A549 (cell line): ENCODE measurements around the gene KCNJ6.

Experiments used
- FOSB ChIP-seq: fragments of 250-450 bp; sonication (Bioruptor Pico); IDR thresholded peaks from 2 replicates; pipeline ENCODE4 v1.5.0; 2020; ENCODE audit warnings: mild to moderate bottlenecking, moderate library complexity
- POLR2A ChIP-seq: IDR thresholded peaks from 2 replicates; pipeline ENCODE4 v1.6.1; 2012; ENCODE audit warnings: mild to moderate bottlenecking, low read length
- SREBF2 ChIP-seq: fragments of 450-650 bp; IDR thresholded peaks from 2 replicates; pipeline ENCODE4 v1.6.1; 2014; ENCODE audit warnings: mild to moderate bottlenecking, moderate library complexity
- TP53 ChIP-seq: fragments of 250-450 bp; sonication (Bioruptor Pico); IDR thresholded peaks from 2 replicates; pipeline ENCODE4 v1.5.0; 2021; ENCODE audit warnings: mild to moderate bottlenecking, moderate library complexity
- TF ChIP-seq, protein P1 (sequence below): IDR thresholded peaks from 2 replicates; pipeline ENCODE4 v1.6.1; 2012
- TF ChIP-seq, protein P2 (sequence below): fragments of >200 bp; sonication (Bioruptor Twin); formaldehyde crosslinking; IDR thresholded peaks from 3 replicates; pipeline ENCODE4 v1.5.1; 2016

DNA sequence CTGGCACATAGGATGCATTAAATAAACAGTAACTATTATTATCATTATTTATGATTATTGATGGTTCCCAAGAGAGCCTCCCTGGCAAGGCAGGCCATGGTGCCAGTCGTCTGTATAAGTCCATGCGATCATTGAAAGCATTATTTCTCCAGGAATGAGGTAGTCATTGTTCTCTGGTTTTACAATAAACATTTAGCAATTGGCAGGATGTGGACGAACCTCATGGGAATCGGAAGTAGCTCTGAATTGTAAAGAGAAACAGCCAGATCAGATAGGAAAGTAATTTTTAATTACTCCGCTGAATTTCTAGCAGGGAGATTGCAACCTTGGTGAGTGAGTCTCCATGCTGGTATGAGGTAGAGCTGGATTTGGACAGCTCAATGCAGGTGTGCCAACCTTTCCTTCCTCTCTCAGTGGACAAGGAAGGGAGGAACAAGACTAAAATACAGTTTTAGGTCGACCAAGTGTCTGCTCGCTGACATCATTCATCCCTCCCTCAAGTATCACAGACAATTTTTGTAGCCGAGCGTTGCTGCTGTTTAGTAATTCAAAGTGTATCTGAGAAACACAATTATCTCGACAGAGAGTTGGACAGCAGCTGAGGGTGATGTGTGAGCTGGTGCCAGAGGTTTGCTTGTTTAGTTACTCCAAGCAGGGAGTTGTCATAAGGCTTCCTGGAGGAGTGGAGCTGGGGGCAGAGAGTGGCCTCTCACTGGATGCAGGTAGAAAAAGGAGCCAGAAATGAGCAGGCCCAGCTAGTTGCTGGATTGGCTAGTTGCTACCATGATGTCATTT lies 250.8 kb downstream of the KCNJ6 start:
- no peak for TF ChIP-seq POLR2A
- no peak for TF ChIP-seq TP53
- TF ChIP-seq, protein P1, sequence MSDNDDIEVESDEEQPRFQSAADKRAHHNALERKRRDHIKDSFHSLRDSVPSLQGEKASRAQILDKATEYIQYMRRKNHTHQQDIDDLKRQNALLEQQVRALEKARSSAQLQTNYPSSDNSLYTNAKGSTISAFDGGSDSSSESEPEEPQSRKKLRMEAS = no peak
- TF ChIP-seq, protein P2, sequence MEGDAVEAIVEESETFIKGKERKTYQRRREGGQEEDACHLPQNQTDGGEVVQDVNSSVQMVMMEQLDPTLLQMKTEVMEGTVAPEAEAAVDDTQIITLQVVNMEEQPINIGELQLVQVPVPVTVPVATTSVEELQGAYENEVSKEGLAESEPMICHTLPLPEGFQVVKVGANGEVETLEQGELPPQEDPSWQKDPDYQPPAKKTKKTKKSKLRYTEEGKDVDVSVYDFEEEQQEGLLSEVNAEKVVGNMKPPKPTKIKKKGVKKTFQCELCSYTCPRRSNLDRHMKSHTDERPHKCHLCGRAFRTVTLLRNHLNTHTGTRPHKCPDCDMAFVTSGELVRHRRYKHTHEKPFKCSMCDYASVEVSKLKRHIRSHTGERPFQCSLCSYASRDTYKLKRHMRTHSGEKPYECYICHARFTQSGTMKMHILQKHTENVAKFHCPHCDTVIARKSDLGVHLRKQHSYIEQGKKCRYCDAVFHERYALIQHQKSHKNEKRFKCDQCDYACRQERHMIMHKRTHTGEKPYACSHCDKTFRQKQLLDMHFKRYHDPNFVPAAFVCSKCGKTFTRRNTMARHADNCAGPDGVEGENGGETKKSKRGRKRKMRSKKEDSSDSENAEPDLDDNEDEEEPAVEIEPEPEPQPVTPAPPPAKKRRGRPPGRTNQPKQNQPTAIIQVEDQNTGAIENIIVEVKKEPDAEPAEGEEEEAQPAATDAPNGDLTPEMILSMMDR = no peak
- no peak for TF ChIP-seq SREBF2
- TF ChIP-seq FOSB (CRISPR knock-in tag) = no peak
